HG02981 (cell line): ENCODE data around the gene CLCNKB.
"Not testable (repeated sequence)": the region's sequence is repeated elsewhere in the genome, so short reads cannot be mapped to it uniquely, and the experiment has no call there.

Experiments used
- ATAC-seq: cut with Tn5 transposase; IDR thresholded peaks from one replicate; pipeline ENCODE4 v1.9.1; 2021; ENCODE audit warnings: mild to moderate bottlenecking, moderate library complexity; ENCODE audit not compliant: unreplicated experiment

Gene CLCNKB

DNA sequence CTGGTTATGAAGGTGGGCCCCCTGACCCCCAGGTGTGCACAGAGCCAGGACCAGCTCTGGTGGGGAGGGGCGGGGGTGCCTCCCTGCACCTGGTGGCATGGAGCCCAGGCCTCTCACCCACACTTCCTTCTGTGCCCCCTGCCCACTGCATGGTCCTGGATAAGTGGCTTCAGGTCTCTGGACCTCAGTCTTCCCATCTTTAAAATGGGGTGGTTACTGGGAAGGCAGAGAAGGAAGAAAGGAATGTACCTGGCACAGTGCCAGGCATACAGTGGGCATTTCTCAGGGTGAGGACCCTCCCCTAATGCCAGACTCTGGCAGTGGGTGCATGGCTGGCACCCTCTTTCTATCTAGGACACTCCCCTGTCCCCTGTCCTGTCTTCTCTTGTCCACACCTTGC lies 14.3 kb upstream of the CLCNKB start:
- no peak for ATAC-seq

DNA sequence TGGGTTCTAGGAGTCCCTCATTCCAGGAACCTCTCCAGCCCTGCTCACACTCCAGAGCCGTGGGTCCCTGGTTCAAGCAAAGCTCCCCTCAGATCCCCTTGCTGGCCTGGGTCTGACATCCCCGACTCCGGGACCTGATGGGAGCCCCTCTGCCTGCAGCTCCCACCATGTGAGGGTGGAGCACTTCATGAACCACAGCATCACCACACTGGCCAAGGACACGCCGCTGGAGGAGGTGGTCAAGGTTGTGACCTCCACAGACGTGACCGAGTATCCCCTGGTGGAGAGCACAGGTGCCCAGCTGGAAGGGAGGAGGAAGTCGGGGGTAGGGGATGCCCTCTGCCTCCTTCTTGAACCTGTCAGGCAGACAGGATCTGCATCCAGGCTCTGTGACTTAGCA lies 12.0 kb upstream of the CLCNKB start:
- ATAC-seq: no peak

DNA sequence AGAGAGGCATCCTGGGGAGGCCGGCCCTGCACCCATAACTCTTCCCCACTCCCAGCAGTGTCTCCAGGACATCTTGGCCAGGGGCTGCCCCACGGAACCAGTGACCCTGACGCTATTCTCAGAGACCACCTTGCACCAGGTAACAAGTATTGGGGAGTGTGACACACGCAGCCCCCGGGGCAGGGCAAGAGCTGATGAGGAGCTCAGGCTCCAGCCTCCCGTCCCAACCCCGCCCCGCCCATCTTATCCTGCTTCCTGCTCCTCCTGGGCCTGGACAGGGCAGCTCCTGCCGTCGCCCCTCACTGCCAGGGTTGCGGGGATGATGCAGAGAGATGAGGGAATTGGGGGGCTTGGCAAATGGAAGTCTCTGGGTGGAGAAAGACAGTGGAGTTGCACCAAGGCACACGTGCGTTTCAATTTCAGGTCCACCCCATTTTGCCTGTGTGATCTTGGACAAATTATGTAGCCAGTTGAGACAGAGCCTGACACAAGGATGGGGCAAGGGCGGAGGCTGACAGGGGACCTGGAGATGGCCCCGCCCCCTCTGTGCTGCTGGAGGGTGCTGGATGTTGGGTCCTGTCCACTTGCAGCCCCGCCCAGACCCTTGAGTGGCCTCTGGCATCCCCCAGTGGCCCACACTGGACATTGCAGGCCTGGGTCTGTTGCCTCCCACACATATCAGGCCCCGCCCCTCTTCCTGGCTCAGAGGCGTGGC lies 11.0 kb upstream of the CLCNKB start:
- ATAC-seq: no peak

DNA sequence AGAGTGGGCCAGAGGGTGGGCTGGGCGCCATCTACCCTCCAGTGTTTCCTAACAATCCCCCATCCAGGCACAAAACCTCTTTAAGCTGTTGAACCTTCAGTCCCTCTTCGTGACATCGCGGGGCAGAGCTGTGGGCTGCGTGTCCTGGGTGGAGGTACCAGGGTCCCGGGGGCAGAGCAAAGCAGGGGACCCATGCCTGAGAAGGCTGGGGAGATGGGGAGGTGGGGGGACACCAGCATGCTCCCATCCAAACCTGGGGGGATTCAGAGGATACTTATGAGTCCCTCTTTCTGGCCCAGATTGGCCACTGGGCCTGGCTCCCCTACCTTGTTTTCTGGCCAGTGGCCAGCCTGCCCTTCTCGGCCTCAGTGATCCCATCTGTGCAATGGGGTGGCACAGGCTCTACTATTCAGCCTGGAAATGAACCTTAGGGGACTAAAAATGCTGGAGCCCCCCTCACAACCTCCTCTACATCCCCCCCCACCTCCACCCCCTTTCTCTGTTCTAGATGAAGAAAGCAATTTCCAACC lies 10.4 kb upstream of the CLCNKB start:
- not testable (repeated sequence) for ATAC-seq

DNA sequence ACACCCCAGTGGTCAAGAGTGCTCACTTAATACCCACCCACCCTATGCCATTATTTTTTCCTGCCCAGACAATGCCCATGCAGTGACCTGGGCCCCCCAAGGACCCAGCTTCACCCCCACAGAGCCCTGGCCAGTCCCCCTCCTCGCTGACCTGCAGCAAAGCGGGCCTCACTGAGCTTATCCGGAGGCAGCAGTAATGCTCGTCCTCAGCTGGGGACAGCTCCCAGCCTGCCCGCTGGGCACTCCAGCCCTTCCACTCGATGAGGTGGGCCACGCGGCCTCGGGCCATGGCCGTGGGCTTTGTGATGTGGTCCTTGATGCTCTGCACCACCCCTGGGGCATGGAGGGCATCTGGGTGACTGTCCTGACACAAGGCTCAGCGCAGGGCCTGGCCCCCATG lies 7.1 kb upstream of the CLCNKB start:
- not testable (repeated sequence) for ATAC-seq

DNA sequence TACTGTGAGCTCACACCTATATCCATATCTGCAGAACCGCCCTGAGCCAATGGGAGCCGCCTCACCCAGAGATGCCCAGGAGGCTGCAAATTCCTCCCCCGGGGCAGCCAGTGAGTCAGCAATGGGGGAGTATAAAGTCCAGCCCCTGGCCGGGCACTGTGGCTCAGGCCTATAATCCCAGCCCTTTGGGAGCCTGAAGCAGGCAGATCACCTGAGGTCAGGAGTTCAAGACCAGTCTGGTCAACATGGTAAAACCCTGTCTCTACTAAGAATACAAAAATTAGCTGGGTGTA lies 5.0 kb upstream of the CLCNKB start:
- no peak for ATAC-seq

DNA sequence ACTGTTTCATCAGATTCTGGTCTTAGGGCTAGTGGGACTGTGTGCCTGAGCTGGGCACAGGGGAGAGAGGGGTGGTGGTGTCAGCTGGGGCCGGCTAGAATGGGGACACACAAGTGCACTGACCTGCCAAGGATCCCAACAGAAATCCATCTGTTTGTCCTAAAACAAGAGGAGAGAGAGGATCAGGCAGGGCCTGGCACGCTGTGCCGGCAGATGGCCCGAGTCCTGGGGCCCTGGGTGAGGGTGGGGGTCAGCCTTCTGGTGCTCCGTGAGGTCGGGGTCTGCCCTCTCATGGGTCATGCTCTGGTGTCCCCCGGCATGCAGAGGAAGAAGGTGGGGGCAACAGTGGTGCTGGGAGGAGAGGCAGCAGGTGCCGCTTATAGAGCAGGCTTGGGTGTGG lies 3.7 kb upstream of the CLCNKB start:
- not testable (repeated sequence) for ATAC-seq

DNA sequence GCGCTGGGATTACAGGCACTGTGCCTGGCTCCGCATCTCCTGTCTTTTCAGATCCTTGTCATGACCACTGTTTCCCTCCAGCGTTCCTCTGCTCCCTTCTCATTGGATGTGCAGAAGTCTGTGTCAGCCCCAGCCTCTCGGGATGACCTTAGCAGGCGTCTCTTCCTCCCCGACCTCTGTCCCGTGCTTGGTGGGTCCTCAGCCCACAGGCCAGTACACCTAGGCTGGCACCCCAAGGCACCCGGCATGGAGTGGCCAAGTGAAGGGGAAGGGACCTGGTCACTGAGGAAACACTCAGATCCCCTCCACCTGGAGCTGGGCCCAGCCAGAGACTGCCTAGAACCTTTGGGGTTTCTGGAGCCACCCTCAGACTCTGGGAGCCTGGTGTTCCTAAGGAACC lies 2.4 kb upstream of the CLCNKB start:
- ATAC-seq: no peak

DNA sequence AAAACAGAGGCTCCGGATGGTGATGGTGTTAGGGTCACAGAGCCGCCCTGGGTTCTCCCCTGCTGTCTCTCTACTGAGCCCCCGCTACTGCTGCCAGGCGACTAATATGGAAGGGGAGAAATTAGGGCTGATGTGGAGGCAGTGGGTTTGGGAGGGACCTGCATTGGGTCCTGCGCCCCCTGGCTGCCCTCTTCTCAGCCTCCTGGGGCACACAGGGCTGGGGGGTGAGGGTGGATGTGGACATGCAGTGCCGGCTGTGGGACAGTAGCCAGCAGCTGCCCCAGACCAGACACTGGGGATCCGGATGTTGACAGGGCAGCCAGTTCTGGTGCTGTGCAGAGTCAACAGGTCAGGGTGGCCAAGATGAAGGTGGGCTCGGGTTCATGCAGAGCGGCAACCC lies 1.5 kb upstream of the CLCNKB start:
- ATAC-seq: no peak

DNA sequence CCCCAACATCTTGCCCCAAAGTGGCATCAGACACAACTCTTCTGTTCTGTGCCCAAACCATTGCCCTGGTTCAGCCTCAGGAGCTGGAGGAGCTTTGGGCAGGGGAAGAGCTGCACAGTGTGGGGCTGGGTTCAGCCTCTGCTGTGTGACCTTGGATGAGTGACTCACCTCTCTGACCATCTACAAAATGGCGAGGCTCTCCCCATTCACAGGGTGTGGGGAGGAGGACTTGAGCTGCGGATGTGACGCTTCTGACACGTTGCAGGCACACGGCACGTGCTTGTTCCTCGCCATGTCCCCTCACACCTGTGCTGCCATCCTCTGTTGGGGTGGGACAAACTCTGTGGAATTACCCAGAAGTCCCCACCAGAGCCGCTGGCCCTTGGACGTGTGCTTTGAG lies 928 bp upstream of the CLCNKB start:
- ATAC-seq: not testable (repeated sequence)

DNA sequence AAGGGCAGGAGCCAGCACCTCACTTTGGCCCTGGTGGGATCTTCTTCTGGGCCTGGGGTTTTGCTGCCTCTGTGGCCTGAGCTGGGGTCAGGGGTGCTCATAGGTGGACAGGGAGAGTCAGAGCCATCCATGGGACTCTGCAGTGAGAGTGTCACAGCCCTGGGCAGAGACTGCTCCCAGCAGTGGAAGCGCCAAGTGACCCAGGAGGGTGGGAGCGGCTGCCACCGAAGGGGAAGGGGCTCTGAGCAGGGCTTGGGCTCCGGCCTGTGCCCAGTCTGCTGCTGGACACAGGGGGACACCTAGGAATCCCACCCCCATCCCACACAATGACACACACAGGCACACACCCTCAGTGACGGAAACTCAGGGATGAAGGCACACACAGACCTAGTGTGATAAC lies 368 bp downstream of the CLCNKB start:
- no peak for ATAC-seq

DNA sequence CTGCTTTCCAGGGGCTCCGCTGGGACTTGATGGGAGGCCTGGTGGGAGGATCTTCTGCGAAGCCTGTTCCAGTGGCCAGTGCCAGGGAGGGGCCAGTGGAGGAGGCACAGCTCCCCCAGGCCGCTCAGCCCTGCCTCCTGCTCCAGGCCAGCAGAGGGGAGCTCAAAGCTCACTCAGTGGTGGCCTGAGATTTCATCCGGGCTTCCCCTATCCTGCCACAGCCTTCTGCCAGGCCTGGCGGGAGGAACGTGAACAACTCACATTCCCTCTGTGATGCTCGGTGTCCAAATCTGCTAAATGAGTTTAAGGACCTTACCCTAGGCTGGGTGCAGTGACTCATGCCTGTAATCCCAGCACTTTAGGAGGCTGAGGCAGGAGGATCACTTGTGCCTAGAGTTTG lies 3.3 kb downstream of the CLCNKB start:
- ATAC-seq: no peak

DNA sequence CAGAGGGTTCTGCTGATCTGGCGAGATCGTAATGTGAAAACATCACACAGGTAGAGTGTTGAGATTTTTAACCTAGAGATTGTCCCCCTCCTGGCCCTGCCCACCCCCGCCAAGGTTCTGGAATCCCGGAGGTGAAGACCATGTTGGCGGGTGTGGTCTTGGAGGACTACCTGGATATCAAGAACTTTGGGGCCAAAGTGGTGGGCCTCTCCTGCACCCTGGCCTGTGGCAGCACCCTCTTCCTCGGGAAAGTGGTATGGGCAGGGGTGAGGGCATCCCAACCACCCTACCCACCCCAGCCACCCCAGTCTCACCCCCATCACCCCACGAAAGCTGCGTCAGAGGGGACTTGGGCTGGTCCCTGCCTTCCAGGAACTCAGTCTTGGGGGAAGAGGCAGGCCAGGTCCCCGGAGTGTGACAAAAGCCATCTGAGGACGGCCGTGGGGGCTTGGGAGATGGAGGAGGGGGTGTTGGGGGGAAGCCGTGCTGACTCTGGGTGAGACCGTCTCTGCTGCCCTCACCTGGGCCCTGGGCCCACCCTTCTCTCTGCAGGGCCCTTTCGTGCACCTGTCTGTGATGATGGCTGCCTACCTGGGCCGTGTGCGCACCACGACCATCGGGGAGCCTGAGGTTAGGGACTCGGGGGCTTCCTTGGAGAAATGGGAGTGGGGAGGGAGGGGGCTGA lies 4.4 kb downstream of the CLCNKB start:
- ATAC-seq: no peak

DNA sequence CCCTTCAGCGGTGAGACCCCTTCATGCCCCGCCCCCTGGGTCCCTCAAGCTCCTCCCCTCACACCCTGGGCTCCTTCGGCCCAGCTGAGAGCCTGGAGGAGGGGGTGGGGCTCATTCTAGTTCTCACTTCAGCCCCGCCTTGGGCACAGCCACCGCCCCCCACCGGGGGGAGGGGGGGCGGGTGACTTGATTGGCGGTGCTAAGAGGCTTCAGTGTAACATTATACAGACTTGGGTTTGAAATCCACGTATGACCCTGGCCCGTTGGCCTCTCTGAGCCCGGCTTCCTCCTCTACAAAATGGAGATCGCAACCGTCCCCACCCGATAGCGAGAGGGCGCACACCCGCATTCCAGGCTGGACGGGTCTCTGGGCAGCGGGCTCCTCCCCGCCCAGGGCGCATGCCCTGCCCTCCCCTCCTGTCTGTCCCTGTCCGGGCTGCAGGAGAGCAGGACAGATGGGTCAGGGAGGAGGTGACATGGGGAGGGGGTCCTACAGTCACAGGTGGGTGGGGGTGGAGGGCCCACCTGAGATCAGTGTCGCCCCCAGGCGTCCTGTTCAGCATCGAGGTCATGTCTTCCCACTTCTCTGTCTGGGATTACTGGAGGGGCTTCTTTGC lies 5.1 kb downstream of the CLCNKB start:
- ATAC-seq: no peak

DNA sequence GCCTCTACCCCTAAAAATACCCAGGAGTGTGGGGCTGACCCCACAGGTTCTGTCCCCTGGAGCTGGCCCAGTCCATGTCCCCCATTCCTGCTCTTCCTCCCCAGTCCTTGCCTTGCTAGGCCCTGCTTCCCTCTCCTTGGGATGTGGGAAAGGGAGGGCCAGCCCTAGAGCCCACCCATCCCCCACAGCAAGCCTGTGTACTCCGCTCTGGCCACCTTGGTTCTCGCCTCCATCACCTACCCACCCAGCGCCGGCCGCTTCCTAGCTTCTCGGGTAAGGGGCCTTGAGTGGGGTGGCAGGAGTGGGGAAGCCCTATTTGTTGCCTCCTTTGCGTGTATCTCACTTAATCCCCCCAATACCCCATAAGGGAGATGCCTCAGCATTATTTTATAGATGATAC lies 6.7 kb downstream of the CLCNKB start:
- no peak for ATAC-seq

DNA sequence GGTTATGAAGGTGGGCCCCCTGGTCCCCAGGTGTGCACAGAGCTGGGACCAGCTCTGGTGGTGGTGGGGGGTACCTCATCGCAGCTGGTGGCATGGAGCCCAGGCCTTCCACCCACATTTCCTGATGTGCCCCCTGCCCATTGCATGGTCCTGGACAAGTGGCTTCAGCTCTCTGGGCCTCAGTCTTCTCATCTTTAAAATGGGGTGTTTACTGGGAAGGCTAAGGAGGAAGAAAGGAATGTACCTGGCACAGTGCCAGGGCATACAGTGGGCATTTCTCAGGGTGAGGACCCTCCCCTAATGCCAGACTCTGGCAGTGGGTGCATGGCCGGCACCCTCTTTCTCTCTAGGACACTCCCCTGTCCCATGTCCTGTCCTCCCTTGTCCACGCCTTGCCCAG lies 7.5 kb downstream of the CLCNKB start:
- no peak for ATAC-seq

DNA sequence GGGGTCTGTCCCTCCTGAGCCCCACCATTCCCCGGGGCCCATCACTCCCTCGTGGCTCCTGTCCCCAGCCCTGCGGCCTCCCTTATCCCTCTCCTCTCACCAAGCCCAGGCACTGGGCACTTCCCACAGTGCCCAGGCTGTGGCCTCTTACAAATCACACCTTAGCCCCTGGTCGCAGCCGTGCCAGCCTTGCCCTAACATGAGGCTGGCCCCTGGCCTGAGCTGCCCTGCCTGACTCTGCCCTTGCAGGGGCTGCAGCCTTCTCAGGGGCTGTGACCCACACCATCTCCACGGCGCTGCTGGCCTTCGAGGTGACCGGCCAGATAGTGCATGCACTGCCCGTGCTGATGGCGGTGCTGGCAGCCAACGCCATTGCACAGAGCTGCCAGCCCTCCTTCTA lies 8.4 kb downstream of the CLCNKB start:
- not testable (repeated sequence) for ATAC-seq

DNA sequence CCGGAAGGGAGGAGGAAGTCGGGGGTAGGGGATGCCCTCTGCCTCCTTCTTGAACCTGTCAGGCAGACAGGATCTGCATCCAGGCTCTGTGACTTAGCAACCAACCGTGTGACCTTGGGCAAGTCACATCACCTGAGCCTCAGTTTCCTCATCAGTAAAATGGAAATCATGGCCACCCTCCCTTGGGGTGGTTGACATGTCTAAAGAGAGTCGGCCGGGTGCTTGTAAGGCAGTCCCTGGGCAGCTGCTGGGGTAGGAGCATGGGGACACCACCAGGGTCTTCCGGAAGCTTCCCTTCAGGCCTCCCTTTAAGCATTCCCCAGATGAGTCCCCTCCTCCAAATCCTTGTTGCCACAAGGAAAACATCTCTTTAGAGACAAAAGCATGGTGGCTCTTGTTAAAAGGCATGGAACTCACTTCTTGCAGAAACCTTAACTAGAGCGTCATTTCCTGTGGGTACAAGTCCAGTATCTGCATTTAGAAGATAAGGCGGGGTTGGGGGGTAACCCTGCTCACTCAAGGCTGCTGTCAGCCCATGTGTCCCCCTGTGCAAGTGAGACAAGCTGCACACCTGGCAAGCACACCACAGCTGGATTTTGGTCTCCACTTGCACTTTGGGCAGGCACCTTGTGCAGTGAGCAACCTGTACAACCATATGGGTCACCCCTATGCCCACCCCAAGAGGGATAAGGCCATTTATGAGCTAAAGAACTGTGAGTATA lies 10.4 kb downstream of the CLCNKB start:
- ATAC-seq: no peak

DNA sequence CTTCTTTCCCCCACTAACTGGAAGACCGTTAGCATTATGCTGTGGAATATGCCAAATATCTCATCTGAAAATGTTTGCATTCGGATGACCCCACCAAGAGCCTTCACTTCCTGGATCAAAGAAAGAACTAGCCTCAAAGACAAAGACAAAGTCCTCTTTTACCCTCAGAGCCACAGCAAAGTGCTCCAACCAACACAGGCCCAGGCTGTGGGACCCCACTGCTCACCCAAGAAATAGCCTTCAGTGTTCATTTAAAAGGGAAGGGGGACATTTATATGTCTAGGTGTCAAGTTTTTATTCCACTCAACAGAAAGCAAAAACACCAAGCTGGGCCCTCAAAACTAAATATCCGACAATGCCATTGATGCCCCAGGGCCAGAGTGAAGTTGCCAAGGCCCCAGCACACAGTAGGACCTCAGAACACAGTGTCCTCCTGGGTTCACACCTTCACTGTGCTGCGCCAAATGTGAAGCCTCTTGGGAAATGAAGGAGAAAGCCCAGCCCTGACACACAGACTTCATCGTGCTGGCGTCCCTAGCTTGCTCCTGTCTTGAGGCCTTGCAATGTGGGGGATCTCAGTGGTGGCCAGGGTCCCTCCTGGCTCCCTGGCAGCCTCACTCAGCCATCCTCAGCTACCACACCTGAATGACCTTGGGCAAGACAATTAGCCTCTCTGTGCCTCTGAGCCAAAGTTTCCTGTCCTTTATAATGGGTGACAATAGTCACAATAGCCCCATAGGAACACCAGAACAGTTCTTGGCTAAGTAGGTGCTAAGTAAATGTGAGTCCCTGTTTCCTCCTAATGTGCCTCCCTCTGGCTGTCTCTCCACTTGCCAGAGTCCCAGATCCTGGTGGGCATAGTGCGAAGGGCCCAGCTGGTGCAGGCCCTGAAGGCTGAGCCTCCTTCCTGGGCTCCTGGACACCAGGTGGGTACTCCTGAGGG lies 11.3 kb downstream of the CLCNKB start:
- ATAC-seq: no peak
